Neural progenitor cell (in vitro differentiated cells): ENCODE data around the gene TSNAXIP1. TPM values are rescaled to one million over a fixed set of nuclear protein-coding genes. Genes with fewer than 3 reads are reported as not detected.
"Not testable (repeated sequence)": the region's sequence is repeated elsewhere in the genome, so short reads cannot be mapped to it uniquely, and the experiment has no call there.

Experiments
- DNase-seq: peaks from one replicate; pipeline ENCODE4 v3.0.0-alpha.2; 2016; ENCODE audit warnings: low spot score
- H2AFZ ChIP-seq: fragments of 200-600 bp; sonication (generic); replicated peaks from 2 replicates; pipeline ENCODE4 v1.6.1; 2016; ENCODE audit warnings: antibody characterized with exemption
- H3F3A ChIP-seq: fragments of 200-600 bp; sonication (generic); 2 replicates; pipeline ENCODE4 v1.6.1; 2016; ENCODE audit warnings: antibody characterized with exemption, low read depth
- H3K27ac ChIP-seq: fragments of 200-600 bp; sonication (generic); 2 replicates; pipeline ENCODE4 v1.5.1; 2016; ENCODE audit warnings: mild to moderate bottlenecking
- H3K27me3 ChIP-seq: fragments of 200-600 bp; sonication (generic); 2 replicates; pipeline ENCODE4 v1.6.1; 2016; ENCODE audit warnings: mild to moderate bottlenecking, moderate library complexity
- H3K36me3 ChIP-seq: fragments of 200-600 bp; sonication (generic); 2 replicates; pipeline ENCODE4 v1.5.1; 2016
- H3K4me1 ChIP-seq: fragments of 200-600 bp; sonication (generic); 2 replicates; pipeline ENCODE4 v1.6.1; 2016; ENCODE audit warnings: mixed run types
- H3K4me2 ChIP-seq: fragments of 200-600 bp; sonication (generic); 2 replicates; pipeline ENCODE4 v1.6.1; 2016
- H3K4me3 ChIP-seq: fragments of 200-600 bp; sonication (generic); 2 replicates; pipeline ENCODE4 v1.5.1; 2016
- H3K79me2 ChIP-seq: fragments of 200-600 bp; sonication (generic); 2 replicates; pipeline ENCODE4 v1.6.1; 2016; ENCODE audit warnings: low read depth
- H3K9ac ChIP-seq: fragments of 200-600 bp; sonication (generic); 2 replicates; pipeline ENCODE4 v1.6.1; 2016
- H3K9me3 ChIP-seq: fragments of 200-600 bp; sonication (generic); 2 replicates; pipeline ENCODE4 v1.5.1; 2016; ENCODE audit warnings: low read depth
- H4K20me1 ChIP-seq: fragments of 200-600 bp; sonication (generic); 2 replicates; pipeline ENCODE4 v1.6.1; 2016; ENCODE audit warnings: low read depth
- H3K27ac Mint-ChIP-seq: 3 replicates; pipeline ENCODE4 v1.8.0; 2021; ENCODE audit warnings: mixed read lengths
- H3K27me3 Mint-ChIP-seq: 2 replicates; pipeline ENCODE4 v1.8.0; 2022; ENCODE audit warnings: low read depth, mild to moderate bottlenecking, inconsistent platforms, moderate library complexity, mixed read lengths; ENCODE audit not compliant: insufficient read depth
- H3K36me3 Mint-ChIP-seq: 3 replicates; pipeline ENCODE4 v1.8.0; 2021; ENCODE audit warnings: mixed read lengths
- H3K4me1 Mint-ChIP-seq: 3 replicates; pipeline ENCODE4 v1.8.0; 2021; ENCODE audit warnings: mixed read lengths
- H3K4me3 Mint-ChIP-seq: 3 replicates; pipeline ENCODE4 v1.8.0; 2021; ENCODE audit warnings: mild to moderate bottlenecking, moderate library complexity, mixed read lengths
- H3K9me3 Mint-ChIP-seq: 3 replicates; pipeline ENCODE4 v1.8.0; 2020; ENCODE audit warnings: mixed read lengths
- CTCF ChIP-seq: fragments of 200-600 bp; sonication (generic); IDR thresholded peaks from 2 replicates; pipeline ENCODE4 v1.5.1; 2017; ENCODE audit warnings: antibody characterized with exemption, mild to moderate bottlenecking
- EZH2 ChIP-seq: fragments of 200-600 bp; sonication (generic); IDR thresholded peaks from 2 replicates; pipeline ENCODE4 v1.6.1; 2017; ENCODE audit warnings: antibody characterized with exemption, mild to moderate bottlenecking, moderate library complexity
- EZH2phosphoT487 ChIP-seq: fragments of 200-600 bp; sonication (generic); IDR thresholded peaks from 2 replicates; pipeline ENCODE4 v1.6.1; 2017; ENCODE audit warnings: antibody characterized with exemption
- total RNA-seq: library from RNA; depleted of rRNA; stranded (reverse); fragments of >200 nt; gene quantifications from 2 replicates; pipeline ENCODE4 v1.2.3, GENCODE V29; 2015; ENCODE audit warnings: low replicate concordance

TSNAXIP1 gene
- total RNA-seq, 1 donor from 2014 or later = 2.9 TPM

- Mint-ChIP-seq H3K4me1 (peaks cover 9% of the 10 kb centered on the region), H3K36me3 (no peaks in the 10 kb centered on the region), H3K9me3 (no peaks in the 10 kb centered on the region), H3K4me3 (peak overlapping the region; percentile 90), H3K27me3 (peaks cover 9% of the 10 kb centered on the region), H3K27ac (peak overlapping the region; percentile 42)
- Histone ChIP-seq H3K27me3 (no peaks in the 10 kb centered on the region), H3K9ac (no peak overlapping the region), H3K27ac (no peak overlapping the region), H3K4me3 (peak overlapping the region; percentile 76), H4K20me1 (no peaks in the 10 kb centered on the region), H3K4me1 (no peaks in the 10 kb centered on the region), H3F3A (no peaks in the 10 kb centered on the region), H3K79me2 (peaks cover 15% of the 10 kb centered on the region), H2AFZ (peak overlapping the region; percentile 55), H3K36me3 (no peaks in the 10 kb centered on the region), H3K4me2 (peak overlapping the region; percentile 86), H3K9me3 (no peaks in the 10 kb centered on the region)
- no peak for DNase-seq
- TF ChIP-seq CTCF (no peak), EZH2 (no peak)
Observed at GRCh38 chr16:67834242-67834614, 27.5 kb downstream of the TSNAXIP1 start.

- H3K9me3 ChIP-seq, H3K9me3 Mint-ChIP-seq, H3K4me3 Mint-ChIP-seq, H3K27ac Mint-ChIP-seq, H3K4me1 ChIP-seq, H3K36me3 ChIP-seq, H3K27ac ChIP-seq, H3K4me2 ChIP-seq, H2AFZ ChIP-seq, H3F3A ChIP-seq, DNase-seq, H3K27me3 ChIP-seq, H4K20me1 ChIP-seq, H3K4me3 ChIP-seq, H3K27me3 Mint-ChIP-seq, H3K36me3 Mint-ChIP-seq, H3K9ac ChIP-seq: not testable (repeated sequence)
- H3K4me1 Mint-ChIP-seq = peaks cover 14% of the 10 kb centered on the region
- H3K79me2 ChIP-seq = peaks cover 14% of the 10 kb centered on the region
Observed at GRCh38 chr16:67837190-67837589, 30.5 kb downstream of the TSNAXIP1 start.

GRCh38 chr16:67837811-67838210 is 31.1 kb downstream of the TSNAXIP1 start:
- Mint-ChIP-seq H3K4me3 (peak overlapping the region; percentile 4), H3K4me1 (peaks cover 9% of the 10 kb centered on the region), H3K27me3 (peaks cover 8% of the 10 kb centered on the region), H3K27ac (no peak overlapping the region), H3K9me3 (no peaks in the 10 kb centered on the region), H3K36me3 (no peaks in the 10 kb centered on the region)
- no peak for TF ChIP-seq EZH2
- TF ChIP-seq EZH2phosphoT487 = no peak
- no peak for TF ChIP-seq CTCF
- no peaks in the 10 kb centered on the region for H3K27me3 ChIP-seq
- no peak overlapping the region for H3K9ac ChIP-seq
- H4K20me1 ChIP-seq = peaks cover under 1% of the 10 kb centered on the region
- peaks cover 8% of the 10 kb centered on the region for H3K79me2 ChIP-seq
- H3K27ac ChIP-seq = no peak overlapping the region
- no peaks in the 10 kb centered on the region for H3K4me1 ChIP-seq
- no peak overlapping the region for H2AFZ ChIP-seq
- H3K36me3 ChIP-seq = no peaks in the 10 kb centered on the region
- H3K4me3 ChIP-seq = no peak overlapping the region
- peaks cover 12% of the 10 kb centered on the region for H3F3A ChIP-seq
- DNase-seq = no peak
- no peaks in the 10 kb centered on the region for H3K9me3 ChIP-seq
- H3K4me2 ChIP-seq = no peak overlapping the region

GRCh38 chr16:67841198-67841815 is 34.6 kb downstream of the TSNAXIP1 start:
- H3K36me3 ChIP-seq = no peaks in the 10 kb centered on the region
- peaks cover 35% of the 10 kb centered on the region for H3K4me1 Mint-ChIP-seq
- H3K27ac Mint-ChIP-seq = peak overlapping the region; percentile 97
- H3K27me3 ChIP-seq = no peaks in the 10 kb centered on the region
- peaks cover 3% of the 10 kb centered on the region for H3K27me3 Mint-ChIP-seq
- no peaks in the 10 kb centered on the region for H3K36me3 Mint-ChIP-seq
- H3K4me1 ChIP-seq = peaks cover 24% of the 10 kb centered on the region
- H2AFZ ChIP-seq = peak overlapping the region; percentile 100
- peaks cover 24% of the 10 kb centered on the region for H4K20me1 ChIP-seq
- H3K27ac ChIP-seq = peak overlapping the region; percentile 91
- peak overlapping the region; percentile 91 for H3K4me2 ChIP-seq
- no peak overlapping the region for H3K9ac ChIP-seq
- DNase-seq = no peak
- peaks cover 31% of the 10 kb centered on the region for H3K79me2 ChIP-seq
- H3F3A ChIP-seq = peaks cover 37% of the 10 kb centered on the region
- no peaks in the 10 kb centered on the region for H3K9me3 Mint-ChIP-seq
- peak overlapping the region; percentile 96 for H3K4me3 ChIP-seq
- TF ChIP-seq EZH2 = no peak
- no peak for TF ChIP-seq CTCF
- TF ChIP-seq EZH2phosphoT487 = no peak
- H3K9me3 ChIP-seq = no peaks in the 10 kb centered on the region
- peak overlapping the region; percentile 93 for H3K4me3 Mint-ChIP-seq
